NK-92 (cell line): Measurements from ENCODE around the gene CRTC3.
"Not testable (repeated sequence)": the region's sequence is repeated elsewhere in the genome, so short reads cannot be mapped to it uniquely, and the experiment has no call there.

Experiments
- DNase-seq: peaks from one replicate; lab custom pipeline; 2025; ENCODE audit not compliant: unreplicated experiment; lab: John Stamatoyannopoulos, UW

CRTC3 gene

DNA sequence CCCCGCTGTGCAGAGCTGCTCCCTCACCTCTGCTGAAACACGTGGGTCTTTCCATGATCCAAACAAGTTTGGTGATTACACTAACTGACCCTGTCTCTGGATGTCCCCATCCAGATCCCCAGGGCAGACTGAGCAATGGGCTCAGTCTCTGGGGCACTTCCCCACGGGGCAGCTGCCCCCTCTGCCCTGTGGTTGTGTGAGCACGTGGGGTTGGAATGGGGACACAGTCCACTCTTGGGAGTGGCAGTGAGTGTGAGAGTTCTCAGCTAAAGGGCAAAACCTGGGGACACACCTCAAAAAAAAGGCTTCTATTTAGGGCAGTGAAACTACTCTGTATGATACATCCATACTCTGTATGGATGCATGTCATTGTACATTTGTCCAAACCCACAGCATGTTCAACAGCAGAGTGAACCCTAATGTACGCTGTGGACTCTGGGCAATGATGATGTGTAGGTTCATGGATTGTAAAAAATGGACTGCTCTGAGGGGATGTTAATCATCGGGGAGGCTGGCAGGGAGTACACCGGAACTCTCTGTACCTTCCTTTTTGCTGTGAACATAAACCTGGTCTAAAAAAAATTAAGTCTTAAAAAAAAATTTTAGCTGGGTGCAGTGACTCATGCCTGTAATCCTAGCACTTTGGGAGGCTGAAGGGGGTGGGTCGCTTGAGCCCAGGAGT, 137.5 kb downstream of the CRTC3 start:
- DNase-seq: no peak

DNA sequence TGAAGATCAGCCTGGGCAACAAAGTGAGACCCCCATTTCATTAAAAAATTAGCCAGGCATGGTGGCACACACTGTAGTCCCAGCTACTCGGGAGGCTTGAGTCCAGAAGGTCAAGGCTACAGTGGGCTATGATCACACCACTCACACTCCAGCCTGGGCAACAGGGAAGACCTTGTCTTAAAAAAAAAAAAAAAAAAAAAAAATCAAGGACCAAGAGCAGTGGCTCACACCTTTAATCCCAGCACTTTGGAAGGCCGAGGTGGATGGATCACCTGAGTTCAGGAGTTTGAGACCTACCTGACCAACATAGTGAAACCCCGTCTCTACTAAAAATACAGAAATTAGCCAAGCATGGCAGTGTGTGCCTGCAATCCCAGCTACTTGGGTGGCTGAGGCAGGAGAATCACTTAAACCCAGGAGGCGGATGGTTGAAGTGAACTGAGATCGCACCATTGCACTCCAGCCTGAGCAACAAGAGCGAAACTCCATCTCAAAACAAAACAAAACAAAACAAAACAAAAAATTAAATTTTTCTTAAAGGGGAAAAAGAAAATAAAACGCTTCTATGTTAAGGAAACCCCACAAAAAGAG, 138.1 kb downstream of the CRTC3 start:
- DNase-seq: not testable (repeated sequence)

DNA sequence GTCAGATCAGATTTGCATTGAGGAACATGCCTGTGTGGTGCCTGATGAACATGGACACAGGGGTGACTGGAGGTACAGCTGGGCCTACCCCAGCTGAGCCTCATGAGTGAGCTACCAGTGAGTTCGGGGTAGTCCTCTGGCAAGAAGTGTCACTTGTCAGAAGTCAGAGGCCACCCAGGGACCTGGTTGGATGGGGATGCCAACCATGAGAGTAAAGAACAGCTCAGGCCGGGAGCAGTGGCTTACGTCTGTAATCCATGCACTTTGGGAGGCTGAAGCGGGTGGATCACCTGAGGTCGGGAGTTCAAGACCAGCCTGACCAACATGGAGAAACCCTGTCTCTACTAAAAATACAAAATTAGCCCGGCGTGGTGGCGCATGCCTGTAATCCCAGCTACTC, 140.9 kb downstream of the CRTC3 start:
- not testable (repeated sequence) for DNase-seq

DNA sequence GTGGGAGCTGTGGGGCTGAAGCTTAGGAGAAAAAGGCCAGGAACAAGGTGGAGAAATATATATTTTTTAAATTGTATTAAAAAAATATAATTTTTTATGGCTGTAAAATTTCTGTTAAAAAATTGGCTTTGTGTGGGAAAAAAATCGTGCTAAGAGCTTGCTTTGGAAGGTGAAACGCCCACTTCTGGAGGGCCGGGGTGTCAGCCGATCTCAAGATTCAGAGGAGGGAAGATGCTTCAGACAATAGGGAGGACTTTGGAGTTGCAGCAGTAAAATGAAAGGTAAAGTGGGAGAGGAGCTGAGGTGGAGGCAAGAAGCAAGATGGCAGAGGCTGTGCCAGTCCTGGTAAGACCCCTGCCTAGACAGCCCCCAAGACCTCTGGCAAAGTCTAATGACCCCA, 141.5 kb downstream of the CRTC3 start:
- no peak for DNase-seq

DNA sequence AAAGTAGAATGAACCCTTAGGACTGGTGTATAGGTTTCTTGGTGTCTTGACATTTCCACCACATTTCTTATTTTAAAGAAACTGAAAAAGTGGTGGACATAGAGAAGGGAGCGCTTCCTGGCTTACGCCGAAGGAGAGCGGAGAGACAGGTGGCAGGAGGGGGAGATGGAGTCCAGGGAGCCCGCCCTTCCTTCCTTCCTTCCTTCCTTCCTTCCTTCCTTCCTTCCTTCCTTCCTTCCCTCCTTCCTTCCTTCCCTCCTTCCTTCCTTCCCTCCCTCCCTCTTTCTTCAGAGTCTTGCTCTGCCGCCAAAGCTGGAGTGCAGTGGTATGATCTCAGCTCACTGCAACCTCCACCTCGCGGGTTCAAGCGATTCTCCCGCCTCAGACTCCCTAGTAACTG, 143.6 kb downstream of the CRTC3 start:
- DNase-seq: not testable (repeated sequence)

DNA sequence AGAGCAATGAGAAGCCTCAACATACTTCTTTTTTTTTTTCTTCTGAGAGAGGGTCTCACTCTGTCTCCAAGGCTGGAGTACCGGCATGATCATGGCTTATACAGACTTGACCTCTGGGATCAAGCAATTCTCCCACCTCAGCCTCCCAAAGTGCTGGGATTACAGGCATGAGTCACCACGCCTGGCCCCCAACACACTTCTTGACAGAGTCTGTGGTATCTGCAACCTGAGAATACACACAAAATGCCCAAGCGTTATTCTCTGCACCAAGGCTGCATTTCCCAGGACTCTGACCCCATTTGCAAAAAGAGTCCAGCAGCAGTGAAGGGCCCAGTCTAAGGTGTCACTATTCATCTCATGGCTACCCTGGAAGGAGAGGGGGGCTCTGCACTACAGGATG, 144.8 kb downstream of the CRTC3 start:
- DNase-seq: no peak

DNA sequence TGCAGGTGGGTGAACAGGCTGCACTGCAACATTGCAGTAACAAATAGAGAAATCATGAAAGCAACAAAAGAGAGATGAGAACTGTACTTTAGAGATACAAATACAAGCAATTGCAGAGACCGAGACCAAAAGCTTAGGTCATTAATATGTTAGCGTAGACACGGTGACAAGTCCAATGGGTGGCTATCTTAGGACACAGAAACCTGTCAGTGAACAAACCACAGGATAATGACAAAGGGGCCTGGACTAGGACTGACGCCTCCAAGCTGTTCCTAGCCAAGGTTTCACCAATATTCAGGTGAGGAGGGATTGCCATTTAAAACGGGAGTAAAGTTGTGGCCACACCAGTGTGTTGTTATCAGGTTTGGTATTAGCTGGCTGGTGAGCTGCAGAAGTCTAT, 145.7 kb downstream of the CRTC3 start:
- no peak for DNase-seq

DNA sequence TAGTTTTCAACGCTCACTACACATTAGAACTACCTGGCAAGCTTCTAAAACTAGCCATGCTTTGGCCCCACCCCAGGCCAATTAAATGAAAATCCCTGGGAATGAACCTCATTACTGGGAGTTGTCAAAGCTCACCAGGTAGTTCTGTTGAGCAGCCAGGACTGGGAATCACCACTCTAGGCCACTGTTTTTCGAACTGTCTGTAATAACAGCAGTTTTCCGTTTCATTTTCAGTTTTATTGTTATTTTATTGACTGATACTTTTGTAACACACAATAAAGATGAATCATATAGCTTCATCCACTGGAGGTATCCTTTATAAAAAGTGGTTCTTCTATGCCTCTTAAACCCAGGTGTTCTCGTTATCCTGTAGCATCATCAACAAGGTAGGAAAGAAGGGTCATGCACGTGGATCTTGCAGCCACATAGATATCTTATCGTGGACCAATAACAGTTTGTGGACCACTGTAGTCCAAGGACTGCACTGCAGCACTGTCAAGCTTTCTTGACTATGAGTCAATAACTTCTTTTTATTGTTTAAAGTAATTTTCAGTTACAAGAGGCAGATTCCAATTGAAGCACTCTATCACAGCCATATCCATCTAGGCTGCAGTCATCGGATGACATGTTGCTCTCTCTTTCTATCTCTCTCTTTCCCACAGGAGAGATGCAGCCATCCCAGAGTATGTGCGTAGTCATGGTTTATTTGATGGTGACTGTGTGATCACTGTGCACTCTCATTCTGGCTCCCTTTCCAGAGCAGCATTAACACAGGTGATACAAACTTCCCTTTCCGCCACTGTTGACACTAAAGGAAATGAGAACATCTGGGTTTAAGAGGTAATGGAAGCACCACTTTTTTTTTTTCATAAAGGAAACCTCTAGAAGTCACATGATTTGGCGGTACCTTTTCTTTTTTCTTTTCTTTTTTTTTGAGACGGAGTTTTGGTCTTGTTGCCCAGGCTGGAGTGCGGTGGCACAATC, 148.4 kb downstream of the CRTC3 start:
- DNase-seq: no peak

DNA sequence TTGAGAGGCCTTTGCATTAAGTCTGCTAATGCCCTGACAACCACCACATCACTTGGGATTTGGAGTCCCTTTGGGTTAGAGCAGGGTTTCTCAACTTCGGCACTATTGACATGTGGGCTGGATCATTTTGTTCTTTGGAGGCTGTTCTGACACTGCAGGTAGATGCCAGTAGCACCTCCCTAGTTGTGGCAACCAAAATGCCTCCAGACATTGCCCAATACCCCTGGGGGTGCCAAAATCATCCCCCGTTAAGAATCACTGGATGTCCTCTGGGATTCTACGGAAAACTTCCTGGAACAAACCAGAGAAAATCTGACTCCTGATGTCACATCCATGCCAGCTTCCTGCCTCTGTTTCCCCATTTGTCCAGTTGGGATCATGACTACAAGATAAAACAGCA, 150.2 kb downstream of the CRTC3 start:
- no peak for DNase-seq

DNA sequence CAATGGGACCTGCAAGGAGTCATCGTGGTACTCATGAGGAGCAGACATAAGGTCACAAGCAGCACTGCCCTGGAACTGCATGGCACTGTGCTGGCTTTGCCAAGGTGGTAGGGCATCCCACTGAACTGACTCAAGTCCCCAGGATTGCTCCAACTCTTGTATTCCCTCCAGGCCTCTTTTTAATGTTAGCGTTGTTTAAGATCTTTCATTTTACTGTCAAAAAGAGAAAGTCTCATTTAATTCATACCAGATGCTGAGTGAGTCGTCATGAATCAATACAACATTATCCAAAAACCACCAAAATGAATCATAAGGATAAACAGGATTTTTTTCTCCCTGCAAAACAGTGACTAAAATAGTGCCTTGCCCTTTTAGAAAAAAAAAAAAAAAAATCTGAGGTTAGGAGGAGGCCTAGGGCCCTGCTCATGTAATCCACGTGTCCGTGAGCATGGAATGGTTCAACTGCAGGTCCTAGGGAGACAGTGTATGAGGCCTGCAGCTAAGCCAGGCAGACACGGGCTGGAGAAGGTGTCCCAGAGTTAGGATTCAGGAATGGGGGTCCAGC, 150.7 kb downstream of the CRTC3 start:
- no peak for DNase-seq

DNA sequence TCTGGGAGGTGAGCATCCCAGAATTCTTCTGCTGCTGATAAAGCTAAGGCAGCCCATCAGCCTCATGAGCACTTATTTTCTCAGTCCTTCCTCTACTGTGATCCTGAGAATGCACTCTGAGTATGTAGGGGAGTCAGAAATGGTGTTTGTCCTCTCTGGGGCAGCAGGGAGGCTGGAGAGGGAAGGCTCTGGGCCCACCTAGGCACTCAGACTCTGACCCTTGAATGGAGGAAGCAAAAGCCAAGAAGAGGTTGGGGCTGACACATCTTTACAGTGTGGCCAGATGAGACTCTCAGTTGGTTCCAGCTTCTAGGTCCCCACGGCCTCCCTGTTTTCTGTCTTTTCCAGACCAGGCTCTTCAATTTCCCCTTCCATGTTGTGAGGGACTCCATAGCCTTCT, 151.3 kb downstream of the CRTC3 start:
- no peak for DNase-seq

DNA sequence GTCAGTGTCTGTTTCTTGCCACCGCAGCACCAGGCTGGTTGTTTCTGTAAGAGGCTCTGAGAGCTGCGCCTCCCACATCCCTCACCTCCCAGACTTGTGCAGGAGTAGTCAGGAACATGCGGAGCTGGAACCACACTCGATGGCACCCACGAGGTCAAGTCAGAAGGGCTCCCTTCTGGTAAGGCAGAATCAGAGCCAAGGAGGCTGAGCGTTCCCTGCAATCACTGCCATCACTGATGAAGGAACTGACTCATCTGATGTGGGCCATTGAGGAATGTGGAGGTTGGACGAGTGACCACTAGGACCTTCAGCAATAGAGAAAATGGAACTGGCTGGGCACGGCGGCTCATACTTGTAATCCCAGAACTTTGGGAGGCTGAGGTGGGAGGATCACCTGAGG, 151.8 kb downstream of the CRTC3 start:
- no peak for DNase-seq

DNA sequence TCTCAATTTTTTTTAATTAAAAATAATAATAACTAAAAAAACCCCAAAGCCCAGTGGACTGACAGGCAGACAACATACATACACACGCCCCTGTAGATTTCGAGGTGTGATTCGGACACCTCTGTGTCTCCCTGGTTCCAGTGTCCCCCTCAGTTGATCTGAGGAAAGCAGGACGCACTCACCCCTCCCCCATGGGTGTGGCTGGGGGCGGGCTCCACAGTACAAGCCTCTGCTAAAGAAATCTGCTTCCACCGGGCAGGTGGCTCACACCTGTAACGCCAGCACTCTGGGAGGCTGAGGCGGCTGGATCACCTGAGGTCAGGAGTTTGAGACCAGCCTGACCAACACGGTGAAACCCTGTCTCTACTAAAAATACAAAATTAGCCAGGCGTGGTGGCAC, 153.6 kb downstream of the CRTC3 start:
- DNase-seq: no peak

DNA sequence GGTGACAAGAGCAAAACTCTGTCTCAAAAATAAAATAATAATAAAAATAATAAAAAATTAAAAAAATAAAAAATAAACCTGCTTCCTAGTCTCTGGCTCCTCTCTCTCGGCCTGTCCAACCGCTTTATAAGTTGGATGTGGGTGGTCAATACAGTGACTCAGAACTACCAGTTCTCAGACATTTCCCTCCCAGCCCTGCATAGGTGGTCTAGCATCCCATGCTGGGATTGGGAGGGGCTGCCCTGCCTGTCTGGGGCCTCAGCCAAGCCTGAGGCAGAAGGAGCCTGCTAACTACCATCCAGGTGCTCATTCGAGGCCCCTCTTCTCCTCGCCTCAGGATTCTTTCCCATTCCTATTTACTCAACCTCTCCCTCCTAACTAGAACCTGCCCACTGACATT, 154.2 kb downstream of the CRTC3 start:
- DNase-seq: no peak

DNA sequence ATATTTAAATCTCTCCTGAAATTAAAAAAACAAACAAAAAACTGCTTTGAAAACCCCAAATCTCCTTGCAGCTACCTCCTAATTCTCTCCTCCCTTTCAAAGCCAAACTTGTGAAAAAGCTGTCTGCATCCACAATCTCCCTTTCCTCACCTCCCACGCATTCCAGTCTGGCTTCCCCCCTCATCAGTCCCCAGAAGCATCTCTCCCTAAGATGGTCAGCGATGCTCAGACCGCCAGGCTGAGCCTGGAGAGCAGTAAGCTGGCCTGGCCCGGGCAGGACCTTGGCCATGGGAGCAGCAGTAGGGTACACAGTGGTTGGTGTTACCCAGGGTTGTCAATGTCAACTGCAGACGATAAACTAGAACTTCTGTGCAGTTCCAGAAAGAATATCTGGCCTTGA, 154.6 kb downstream of the CRTC3 start:
- no peak for DNase-seq

DNA sequence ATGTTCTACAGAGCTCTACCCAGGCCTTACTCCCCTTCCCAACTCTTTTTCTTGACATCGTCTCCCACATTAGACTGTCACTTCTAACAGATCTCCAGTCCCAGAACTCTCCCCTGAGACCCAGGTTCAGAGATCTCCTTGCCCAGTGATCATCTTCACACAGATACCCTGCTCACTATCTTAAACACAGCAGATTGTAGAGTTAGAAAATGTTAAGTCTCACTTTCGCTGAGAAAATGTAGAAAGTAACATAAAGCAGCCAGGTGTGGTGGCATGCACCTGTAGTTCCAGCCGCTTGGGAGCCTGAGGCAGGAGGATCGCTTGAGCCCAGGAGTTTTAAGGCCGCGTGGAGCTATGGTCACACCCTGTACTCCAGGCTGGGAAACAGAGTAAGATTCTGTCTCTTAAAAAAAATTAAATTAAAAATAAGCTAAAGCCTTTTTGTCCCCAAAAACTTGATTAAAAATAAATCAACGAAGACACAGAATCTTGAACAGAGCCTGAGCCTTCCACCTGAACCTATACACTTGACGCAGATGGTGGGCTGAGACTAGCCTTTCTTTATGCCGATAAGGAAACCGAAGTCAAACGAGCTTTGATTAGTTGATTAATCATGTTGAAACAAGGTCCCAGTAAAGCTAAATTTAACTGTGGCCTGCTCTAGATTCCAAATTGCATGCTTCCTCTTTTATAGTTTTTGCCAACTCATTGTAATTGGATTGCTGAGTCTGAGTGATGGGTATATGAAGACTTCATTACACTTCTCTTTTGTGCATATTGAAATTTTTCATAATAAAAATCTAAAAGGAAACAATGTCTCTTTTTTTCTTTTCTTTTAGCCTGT, 156.1 kb downstream of the CRTC3 start:
- no peak for DNase-seq

DNA sequence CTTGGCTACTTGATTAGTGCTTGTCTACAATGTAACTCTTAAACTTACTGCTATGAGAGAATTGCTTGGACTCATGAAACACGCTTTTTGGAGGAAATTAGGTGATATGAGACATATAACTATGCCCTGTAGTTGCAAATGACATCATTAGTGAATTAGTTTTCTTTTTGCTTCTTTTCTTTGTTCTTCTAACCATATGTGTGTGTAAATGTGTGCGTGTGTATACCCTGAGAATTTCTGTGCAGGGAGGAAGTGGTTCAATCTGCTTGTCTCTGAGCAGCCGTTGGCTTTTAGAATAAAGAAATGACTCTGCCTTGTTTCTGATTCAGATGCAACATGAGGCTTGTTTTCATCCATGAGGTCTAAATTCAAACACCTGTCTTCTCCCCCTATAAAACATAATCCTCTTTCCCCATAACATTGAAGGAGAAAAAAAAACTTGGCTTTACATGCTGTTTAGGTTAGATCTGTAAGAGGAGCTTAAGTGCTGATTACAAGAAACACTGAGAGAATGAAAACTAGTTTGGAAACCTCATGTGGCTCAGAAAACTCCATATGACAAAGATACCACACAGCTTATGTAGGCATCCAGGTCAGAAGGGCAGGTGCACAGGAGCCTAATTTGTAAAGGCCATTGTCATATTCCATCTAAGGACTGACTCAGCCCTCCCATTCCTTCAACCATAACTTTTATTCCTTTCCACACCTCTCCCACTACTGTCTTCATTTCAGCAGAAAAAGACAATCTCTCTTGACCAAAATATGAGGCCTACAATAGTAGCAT, 156.9 kb downstream of the CRTC3 start:
- DNase-seq: no peak

DNA sequence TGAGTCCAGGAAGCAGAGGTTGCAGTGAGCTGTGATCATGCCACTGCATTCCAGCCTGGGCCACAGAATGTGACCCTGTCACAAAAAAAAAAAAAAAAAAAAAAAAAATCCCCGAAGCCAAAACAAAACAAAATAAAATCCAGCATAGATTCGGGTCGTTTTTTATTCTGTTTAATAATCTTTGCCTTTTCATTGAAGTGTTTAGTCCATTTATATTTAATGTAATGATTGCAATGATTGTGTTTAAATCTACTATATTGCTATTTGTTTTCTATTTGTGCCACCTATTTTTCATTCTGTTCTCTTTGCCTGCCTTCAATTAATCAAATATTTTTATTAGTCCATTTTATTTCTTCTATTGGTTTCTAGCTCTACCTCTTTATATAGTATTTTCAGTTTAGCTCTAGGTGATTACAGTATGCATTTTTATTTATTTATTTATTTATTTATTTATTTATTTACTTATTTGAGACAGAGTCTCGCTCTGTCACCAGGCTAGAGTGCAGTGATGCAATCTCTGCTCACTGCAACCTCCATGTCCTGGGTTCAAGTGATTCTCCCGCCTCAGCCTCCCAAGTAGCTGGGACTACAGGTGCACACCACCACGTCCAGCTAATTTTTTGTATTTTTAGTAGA, 159.7 kb downstream of the CRTC3 start:
- not testable (repeated sequence) for DNase-seq

DNA sequence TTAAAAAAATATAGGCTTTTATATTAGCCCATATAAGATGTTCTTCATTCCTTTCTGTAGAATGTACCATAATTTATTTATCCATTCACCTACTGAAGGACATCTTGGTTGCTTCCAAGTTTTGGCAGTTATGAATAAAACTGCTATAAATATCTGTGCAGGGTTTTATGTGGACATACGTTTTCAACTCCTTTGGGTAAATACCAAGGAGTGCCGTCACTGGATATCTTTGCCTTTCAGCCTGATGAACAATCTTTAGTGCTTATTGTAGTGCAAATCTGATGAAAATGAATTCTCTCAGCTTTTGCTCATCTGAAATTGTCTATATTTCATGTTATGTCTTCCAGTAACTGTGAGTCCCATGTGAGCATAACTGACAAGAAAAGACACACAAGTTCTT, 160.9 kb downstream of the CRTC3 start:
- DNase-seq: no peak
